Activated CD4-positive, CD25-positive, alpha-beta regulatory T cell treated with anti-CD3 and anti-CD28 coated beads, Interleukin-2, amount 50 U/mL, for 72 hours (primary cell): ENCODE data around the gene GMDS.

ENCODE experiments used
- DNase-seq: peaks from one replicate; pipeline ENCODE4 v3.0.0; 2021

GMDS gene

DNA sequence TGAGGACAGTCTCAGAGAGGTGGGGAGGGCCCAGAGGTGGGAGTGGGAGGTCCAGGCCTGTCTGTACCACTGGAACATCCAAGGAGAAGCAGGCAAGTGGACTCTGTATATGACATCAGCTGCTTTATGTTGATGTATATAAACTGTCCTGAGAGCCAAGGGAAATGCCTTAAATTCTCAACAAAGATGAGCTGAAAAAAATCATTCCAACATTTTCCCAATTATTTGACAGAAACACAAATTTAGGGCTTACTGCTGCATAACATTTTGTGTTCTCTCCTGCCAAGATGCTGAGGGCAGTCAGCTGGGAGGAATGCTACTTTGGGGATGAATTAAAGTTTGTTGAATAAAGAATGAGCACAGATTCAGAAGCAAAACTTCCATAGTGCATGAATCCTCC lies 582.9 kb downstream of the GMDS start:
- no peak for DNase-seq

- DNase-seq: no peak
Observed at GRCh38 chr6:1659816-1660215, 585.6 kb downstream of the GMDS start.

- DNase-seq: no peak
Observed at GRCh38 chr6:1658212-1659005, 587.0 kb downstream of the GMDS start.

DNA sequence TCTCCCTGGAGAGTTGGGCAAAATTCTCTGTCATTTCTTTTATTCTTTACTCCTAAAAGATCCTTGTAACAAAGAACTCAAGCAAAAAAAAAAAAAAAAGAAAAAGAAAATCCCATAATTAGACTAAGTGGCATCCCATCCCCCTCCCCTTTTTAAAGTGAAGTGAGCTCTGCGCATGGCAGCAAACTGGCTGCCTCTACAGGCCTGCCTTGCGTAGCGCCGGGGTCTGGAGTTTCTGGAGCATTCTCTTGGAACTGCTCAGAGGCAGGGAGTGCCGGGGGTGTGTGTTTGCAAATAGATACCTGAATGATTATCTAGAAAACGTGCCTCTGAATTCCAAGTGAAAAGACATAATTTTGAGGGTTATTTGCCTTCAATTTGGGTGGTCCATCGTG lies 587.6 kb downstream of the GMDS start:
- no peak for DNase-seq

GRCh38 chr6:1657116-1657770 lies 588.2 kb downstream of the GMDS start:
- DNase-seq: no peak

DNA sequence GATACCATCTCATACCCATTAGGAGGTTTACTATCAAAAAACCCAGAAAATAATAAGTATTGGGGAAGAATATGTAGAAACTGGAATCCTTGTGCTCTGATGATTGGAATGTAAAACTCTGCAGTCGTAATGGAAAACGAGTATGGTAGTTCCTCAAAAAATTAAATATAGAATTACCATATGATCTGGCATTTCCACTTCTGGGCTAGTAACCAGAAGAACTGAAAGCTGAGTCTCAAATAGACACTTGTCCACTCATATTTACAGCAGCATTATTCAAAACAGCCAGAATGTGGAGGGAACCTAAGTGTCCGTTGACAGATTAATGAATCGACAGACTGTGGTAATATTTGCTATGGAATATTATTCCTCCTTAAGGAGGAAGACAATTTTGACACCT lies 591.4 kb downstream of the GMDS start:
- DNase-seq: no peak

DNA sequence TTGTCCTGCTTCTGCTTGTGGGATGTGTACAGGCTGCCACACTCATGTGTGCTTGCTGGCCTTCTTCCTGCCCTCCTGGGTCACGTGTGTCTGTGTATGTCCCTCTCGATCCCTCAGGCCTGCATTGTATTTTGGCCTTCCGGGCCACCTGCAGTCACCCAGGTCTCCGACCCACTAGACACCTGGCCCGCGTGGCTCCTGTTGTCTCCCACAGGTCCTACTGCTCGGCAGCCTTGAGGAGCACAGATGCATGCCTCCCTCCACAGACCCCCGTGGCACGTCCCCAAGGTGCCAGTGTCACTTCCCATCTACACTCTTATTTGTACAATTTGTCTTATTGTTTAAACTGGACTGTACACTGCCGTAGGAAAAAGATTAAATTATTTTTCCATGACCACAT lies 592.6 kb downstream of the GMDS start:
- DNase-seq: no peak

DNA sequence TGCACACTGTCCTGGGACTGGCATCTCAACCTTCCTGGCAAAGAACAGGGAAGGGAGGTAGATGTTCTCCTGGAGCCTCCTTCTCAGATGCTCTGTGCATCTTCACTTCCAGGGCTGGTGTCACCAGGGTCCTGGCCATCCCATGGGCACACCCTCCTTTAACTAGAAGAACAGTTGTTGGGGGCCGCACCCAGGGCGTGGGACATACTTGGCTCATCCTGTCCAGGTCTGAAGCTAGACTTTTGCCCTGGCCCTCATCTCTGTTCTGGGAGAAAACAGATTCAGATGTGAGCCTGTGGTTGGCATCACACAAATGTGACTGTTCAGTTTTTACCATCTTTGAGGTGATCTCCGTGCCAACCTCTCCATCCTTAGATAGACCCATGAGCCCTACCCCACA lies 594.0 kb downstream of the GMDS start:
- no peak for DNase-seq

- no peak for DNase-seq
Observed at GRCh38 chr6:1645466-1646185, 599.8 kb downstream of the GMDS start.

- DNase-seq: no peak
Observed at GRCh38 chr6:1644516-1645060, 600.8 kb downstream of the GMDS start.

GRCh38 chr6:1643830-1644445 lies 601.5 kb downstream of the GMDS start:
- no peak for DNase-seq

- DNase-seq: no peak
Observed at GRCh38 chr6:1643111-1643510, 602.3 kb downstream of the GMDS start.

GRCh38 chr6:1641343-1641885 lies 604.0 kb downstream of the GMDS start:
- no peak for DNase-seq

DNA sequence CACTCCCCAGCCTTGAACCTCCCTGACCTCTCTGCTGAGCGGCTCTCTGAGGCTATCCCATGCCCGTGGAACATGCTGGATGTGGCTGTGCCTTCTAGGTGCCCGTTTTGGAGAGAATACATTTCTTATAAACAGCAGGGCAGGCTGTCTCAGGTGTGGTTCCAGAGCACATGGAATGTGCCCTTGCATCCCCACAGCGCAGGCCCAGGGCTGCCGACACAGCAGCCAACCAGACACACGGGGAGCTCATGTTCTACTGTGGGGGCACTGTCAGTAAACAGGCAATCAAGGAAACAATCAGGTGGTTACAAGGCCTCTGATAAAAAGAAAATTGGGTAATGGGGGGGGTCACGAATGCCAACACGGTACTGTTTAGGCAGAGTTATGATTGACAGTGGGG lies 604.9 kb downstream of the GMDS start:
- no peak for DNase-seq

DNA sequence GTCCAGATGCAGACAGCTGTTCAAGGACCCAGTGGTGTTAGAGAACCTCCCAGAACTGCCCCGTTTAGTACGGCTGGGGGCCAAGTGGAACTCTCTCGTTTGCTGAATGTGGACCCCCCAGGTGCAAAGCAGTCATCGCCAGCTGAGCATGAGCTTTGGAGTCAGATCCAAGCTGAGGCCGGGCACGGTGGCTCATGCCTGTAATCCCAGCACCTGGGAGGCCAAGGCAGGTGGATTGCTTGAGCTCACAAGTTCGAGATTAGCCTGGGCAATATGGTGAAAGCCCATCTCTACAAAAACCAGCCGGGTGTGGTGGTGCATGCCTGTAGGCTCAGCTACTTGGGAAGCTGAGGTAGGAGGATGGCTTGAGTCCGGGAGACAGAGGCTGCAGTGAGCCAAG lies 606.0 kb downstream of the GMDS start:
- no peak for DNase-seq

GRCh38 chr6:1636971-1637871 lies 608.2 kb downstream of the GMDS start:
- DNase-seq: no peak

GRCh38 chr6:1636272-1636825 lies 609.1 kb downstream of the GMDS start:
- no peak for DNase-seq

DNA sequence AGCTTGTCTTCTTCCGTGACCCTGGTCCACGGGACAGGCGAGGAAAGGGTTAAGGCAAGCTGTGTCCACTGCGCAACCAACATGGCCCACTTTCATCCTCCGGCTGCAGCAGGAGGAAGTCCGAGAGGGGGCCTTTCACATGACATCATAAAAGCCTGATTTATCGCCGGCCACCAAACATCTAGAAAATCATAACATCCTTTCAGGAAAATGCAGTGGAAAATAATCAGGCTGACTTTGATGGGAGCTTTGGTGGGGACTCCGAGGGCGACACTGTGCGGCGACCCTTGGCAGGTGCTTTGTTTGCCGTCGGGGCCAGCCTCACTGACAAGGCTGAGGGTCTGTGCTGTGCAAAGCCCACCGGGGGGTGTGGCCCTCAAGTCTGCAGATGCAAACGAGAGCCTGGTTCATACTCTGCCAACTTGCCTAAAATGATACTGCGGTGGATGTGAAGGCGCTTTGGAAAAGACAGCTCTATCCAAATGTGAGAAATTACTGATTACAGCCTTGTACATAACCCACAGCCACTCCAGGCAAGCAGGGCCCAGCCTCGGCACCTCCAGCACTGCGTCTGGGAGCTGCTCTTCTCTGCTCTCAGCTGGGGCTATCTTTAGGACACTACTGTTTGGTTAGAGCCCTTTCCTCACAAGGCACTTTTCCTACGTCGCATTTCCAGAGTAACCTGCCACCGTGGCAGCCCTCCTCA lies 609.9 kb downstream of the GMDS start:
- DNase-seq: no peak

DNA sequence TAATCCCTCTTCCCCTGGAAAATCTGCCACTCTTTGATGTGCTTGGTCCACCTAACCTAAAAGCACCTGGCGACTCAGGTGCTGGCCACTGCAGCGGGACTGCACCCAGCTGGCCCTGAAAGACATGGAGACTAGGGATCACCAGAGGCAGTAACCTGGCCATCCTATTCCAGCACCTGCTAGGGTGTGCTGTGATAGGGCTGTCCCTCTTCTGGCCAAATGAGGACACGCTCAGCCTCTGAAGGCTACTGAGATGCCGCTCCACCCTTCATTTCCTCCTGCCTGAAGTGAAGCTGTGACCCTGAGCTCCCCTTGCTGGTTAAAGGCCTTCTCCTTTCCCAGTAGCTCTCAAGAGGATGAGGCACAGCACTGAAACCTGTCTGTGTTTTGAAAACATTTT lies 611.3 kb downstream of the GMDS start:
- DNase-seq: no peak

DNA sequence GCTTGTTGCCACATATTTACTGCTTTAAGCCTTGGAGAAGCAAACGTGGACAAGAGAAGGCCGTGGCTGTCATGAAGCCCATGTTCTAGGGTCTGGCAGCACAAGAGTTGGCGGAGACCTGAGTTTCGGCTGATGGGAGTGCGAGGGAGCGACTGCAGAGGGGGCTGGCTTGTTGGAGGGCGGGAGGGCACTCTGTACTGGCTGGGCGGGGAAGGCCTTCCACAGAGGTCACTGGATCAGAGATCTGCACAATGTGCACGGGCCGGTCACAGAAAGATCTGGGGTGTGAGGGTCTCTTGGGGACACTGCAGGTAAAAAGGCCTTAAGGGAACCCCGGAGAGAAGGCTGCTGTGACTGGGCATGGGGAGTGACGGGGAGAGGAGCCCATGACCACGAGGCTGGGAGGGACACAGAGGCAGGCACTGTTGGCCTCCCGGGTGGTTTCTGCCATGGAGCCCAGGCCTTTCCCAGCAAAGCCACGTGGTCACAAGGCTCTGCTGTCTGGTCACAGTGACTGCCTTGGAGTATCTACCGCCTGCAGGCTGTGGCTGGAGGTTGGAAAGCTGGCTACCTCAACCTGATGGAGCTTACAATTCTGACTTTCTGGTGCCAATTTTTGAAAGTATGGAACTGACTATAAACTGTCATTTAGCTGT lies 611.9 kb downstream of the GMDS start:
- no peak for DNase-seq
